K562 (cell line): ENCODE measurements around the gene KIF24. TPM values are rescaled to one million over a fixed set of nuclear protein-coding genes. Genes with fewer than 3 reads are reported as not detected.

Source experiments
- ATF1 ChIP-seq, 2 experiments: fragments of 450-650 bp in 1 of 2; IDR thresholded peaks; 2 replicates each; pipeline ENCODE4 v1.6.1; 2016; ENCODE audit warnings: missing compliant biosample characterization in 1 of 2, missing genetic modification characterization in 1 of 2
- HDAC8 ChIP-seq: fragments of 450-650 bp; IDR thresholded peaks from 2 replicates; pipeline ENCODE4 v1.6.1; 2016; ENCODE audit warnings: mild to moderate bottlenecking, missing genetic modification characterization, moderate library complexity, missing compliant biosample characterization
- MYNN ChIP-seq, 2 experiments: sonication (generic); formaldehyde crosslinking in 1 of 2; IDR thresholded peaks; 2 replicates each; pipeline versions ENCODE4 v1.5.0 to v1.6.1; 2016 to 2020; ENCODE audit warnings: antibody characterized with exemption in 1 of 2, missing genetic modification reagents in 1 of 2
- NFIC ChIP-seq: fragments of 450-650 bp; IDR thresholded peaks from 2 replicates; pipeline ENCODE4 v1.6.1; 2017; ENCODE audit warnings: mild to moderate bottlenecking, inconsistent platforms
- PHF21A ChIP-seq: fragments of 450-650 bp; IDR thresholded peaks from 2 replicates; pipeline ENCODE4 v1.6.1; 2017; ENCODE audit warnings: low read depth, borderline replicate concordance
- ZKSCAN1 ChIP-seq: fragments of 150-350 bp; IDR thresholded peaks from 2 replicates; pipeline ENCODE4 v1.6.1; 2016; ENCODE audit warnings: low read depth, low read length
- ZNF143 ChIP-seq: sonication (generic); formaldehyde crosslinking; IDR thresholded peaks from 2 replicates; pipeline ENCODE4 v1.9.0; 2022; ENCODE audit warnings: mild to moderate bottlenecking, missing genetic modification reagents
- ZNF384 ChIP-seq: IDR thresholded peaks from 2 replicates; pipeline ENCODE4 v1.6.1; 2012; ENCODE audit warnings: low read depth, low read length, improper control_type of control experiment
- polyA plus RNA-seq, 8 experiments: library from polyadenylated mRNA; depleted of rRNA in 4 of 8; stranded (reverse) in 5 of 8; unstranded in 3 of 8; fragments of >200 nt; fragmentation: Nextera tagmentation in 2 of 8; fragmentation: Illumina TruSeq in 1 of 8; extraction: Ambion mirVana in 2 of 8; extraction: Trizol in 1 of 8; gene quantifications; 2 replicates each; pipeline versions ENCODE4 v1.2.1 to v1.2.3, GENCODE V29; 2011 to 2014; ENCODE audit warnings: inconsistent platforms in 1 of 8, missing spikeins in 1 of 8
- total RNA-seq, 7 experiments: library from RNA; depleted of rRNA in 6 of 7; stranded (reverse); fragments of >200 nt in 6 of 7; fragmentation: Illumina TruSeq in 2 of 7; extraction: Trizol in 2 of 7; gene quantifications; 2 replicates each; pipeline versions ENCODE4 v1.2.1 to v1.2.3, GENCODE V29; 2011 to 2021; ENCODE audit warnings: low replicate concordance in 1 of 7
- TF ChIP-seq, protein P1 (sequence below): fragments of 200-800 bp; sonication (Bioruptor generic); IDR thresholded peaks from 2 replicates; pipeline ENCODE4 v1.6.1; 2017; ENCODE audit warnings: missing genetic modification characterization, missing compliant biosample characterization
- TF ChIP-seq, protein P2 (sequence below): IDR thresholded peaks from 2 replicates; pipeline ENCODE4 v1.6.1; 2016; ENCODE audit warnings: missing genetic modification characterization, missing compliant biosample characterization
- TF ChIP-seq, protein P3 (sequence below): fragments of 250-450 bp; sonication (Bioruptor Pico); IDR thresholded peaks from 2 replicates; pipeline ENCODE4 v1.8.0; 2022; ENCODE audit warnings: moderate library complexity, mild to moderate bottlenecking, inconsistent platforms
- TF ChIP-seq, protein P4 (sequence below), 2 experiments: IDR thresholded peaks; 2 replicates each; pipeline ENCODE4 v1.6.1; 2011; ENCODE audit warnings: borderline replicate concordance in 1 of 2, control low read depth in 1 of 2, low read depth in 1 of 2, low read length in 1 of 2, mild to moderate bottlenecking in 1 of 2, mixed read lengths in 1 of 2, moderate library complexity in 1 of 2; ENCODE audit not compliant: insufficient read depth in 1 of 2, insufficient read length in 1 of 2, poor library complexity in 1 of 2, severe bottlenecking in 1 of 2; ENCODE audit errors: extremely low read depth in 1 of 2
- TF ChIP-seq, protein P5 (sequence below): fragments of 450-650 bp; IDR thresholded peaks from 2 replicates; pipeline ENCODE4 v1.6.1; 2016; ENCODE audit warnings: low read depth

KIF24 gene
- total and polyA plus RNA-seq, 9 of the 15 experiments (the other 6 are each of a cell fraction or from before 2014, with no cell fraction given), result 0.63 to 5.8 (median 4.4) TPM

DNA sequence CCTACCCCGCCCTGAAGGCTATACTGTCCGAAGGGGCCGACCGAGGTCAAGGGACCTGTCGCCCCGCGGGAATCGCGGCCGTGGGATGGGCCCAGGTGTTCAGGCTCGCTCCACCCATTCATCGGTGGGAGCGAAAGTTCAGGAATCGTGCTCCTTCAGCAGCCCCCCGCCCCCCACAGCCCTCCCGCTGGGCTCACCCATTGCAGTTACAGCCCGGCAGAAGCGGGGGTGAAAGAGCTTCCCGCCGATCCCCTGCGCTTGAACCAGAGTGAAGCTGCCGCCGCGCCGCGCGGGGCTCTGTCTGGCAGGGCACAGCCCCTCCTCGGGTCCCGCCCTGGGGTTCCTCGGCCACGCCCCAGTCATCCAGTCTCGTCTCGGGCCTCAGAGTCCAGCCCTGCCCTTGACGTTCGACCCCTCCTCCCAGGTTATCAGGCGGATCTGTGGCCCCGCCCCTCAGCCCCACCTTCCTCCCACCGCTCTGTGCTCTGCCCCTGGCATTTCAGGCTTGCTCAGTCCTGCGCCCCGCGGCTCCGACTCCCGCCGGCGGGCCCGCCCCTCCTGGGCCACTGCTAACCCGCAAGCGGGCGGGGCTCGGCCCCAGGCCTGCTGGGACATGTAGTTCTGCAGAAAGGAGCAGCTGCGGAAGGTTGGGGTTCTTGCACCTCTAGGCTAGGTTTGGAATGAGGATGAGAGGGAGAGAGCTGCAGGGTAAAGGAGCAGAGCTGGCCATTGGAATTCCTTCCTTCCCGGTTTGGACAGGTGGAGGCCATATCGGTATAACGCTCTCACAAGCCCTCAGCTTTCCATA lies 47.7 kb upstream of the KIF24 start, which contains the start of gene MYORG (continued):
- TF ChIP-seq, protein P1, sequence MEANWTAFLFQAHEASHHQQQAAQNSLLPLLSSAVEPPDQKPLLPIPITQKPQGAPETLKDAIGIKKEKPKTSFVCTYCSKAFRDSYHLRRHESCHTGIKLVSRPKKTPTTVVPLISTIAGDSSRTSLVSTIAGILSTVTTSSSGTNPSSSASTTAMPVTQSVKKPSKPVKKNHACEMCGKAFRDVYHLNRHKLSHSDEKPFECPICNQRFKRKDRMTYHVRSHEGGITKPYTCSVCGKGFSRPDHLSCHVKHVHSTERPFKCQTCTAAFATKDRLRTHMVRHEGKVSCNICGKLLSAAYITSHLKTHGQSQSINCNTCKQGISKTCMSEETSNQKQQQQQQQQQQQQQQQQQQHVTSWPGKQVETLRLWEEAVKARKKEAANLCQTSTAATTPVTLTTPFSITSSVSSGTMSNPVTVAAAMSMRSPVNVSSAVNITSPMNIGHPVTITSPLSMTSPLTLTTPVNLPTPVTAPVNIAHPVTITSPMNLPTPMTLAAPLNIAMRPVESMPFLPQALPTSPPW (CRISPR knock-in tag), result peak; percentile 95
- TF ChIP-seq ZNF384, result no peak
- TF ChIP-seq ZNF143, result peak; percentile 93
- no peak for TF ChIP-seq PHF21A
- TF ChIP-seq, protein P2, sequence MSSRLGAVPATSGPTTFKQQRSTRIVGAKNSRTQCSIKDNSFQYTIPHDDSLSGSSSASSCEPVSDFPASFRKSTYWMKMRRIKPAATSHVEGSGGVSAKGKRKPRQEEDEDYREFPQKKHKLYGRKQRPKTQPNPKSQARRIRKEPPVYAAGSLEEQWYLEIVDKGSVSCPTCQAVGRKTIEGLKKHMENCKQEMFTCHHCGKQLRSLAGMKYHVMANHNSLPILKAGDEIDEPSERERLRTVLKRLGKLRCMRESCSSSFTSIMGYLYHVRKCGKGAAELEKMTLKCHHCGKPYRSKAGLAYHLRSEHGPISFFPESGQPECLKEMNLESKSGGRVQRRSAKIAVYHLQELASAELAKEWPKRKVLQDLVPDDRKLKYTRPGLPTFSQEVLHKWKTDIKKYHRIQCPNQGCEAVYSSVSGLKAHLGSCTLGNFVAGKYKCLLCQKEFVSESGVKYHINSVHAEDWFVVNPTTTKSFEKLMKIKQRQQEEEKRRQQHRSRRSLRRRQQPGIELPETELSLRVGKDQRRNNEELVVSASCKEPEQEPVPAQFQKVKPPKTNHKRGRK (tag), result no peak
- no peak for TF ChIP-seq ZKSCAN1
- TF ChIP-seq NFIC, result no peak
- TF ChIP-seq, protein P3, sequence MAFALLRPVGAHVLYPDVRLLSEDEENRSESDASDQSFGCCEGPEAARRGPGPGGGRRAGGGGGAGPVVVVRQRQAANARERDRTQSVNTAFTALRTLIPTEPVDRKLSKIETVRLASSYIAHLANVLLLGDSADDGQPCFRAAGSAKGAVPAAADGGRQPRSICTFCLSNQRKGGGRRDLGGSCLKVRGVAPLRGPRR, result no peak
- TF ChIP-seq MYNN (IDR thresholded peaks at IDR 0.05), result 0 out of 2 replicates have a peak, but pooled peaks have one; percentile 50
- no peak for TF ChIP-seq MYNN (CRISPR knock-in tag; IDR thresholded peaks at IDR 0.05)
- no peak for TF ChIP-seq HDAC8 (tag)
- TF ChIP-seq, protein P4, sequence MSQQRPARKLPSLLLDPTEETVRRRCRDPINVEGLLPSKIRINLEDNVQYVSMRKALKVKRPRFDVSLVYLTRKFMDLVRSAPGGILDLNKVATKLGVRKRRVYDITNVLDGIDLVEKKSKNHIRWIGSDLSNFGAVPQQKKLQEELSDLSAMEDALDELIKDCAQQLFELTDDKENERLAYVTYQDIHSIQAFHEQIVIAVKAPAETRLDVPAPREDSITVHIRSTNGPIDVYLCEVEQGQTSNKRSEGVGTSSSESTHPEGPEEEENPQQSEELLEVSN (IDR thresholded peaks at IDR 0.05; ENCODE audit: borderline replicate concordance in 1 of 2, extremely low read depth in 1 of 2, insufficient read depth in 1 of 2, insufficient read length in 1 of 2, low read depth in 1 of 2, low read length in 1 of 2, poor library complexity in 1 of 2, severe bottlenecking in 1 of 2), result peak in 1 of 2 experiments; percentile 20
- TF ChIP-seq ATF1 (CRISPR knock-in tag; IDR thresholded peaks at IDR 0.05), result no peak
- peak; percentile 65 for TF ChIP-seq ATF1 (tag; IDR thresholded peaks at IDR 0.05)
- TF ChIP-seq, protein P5, sequence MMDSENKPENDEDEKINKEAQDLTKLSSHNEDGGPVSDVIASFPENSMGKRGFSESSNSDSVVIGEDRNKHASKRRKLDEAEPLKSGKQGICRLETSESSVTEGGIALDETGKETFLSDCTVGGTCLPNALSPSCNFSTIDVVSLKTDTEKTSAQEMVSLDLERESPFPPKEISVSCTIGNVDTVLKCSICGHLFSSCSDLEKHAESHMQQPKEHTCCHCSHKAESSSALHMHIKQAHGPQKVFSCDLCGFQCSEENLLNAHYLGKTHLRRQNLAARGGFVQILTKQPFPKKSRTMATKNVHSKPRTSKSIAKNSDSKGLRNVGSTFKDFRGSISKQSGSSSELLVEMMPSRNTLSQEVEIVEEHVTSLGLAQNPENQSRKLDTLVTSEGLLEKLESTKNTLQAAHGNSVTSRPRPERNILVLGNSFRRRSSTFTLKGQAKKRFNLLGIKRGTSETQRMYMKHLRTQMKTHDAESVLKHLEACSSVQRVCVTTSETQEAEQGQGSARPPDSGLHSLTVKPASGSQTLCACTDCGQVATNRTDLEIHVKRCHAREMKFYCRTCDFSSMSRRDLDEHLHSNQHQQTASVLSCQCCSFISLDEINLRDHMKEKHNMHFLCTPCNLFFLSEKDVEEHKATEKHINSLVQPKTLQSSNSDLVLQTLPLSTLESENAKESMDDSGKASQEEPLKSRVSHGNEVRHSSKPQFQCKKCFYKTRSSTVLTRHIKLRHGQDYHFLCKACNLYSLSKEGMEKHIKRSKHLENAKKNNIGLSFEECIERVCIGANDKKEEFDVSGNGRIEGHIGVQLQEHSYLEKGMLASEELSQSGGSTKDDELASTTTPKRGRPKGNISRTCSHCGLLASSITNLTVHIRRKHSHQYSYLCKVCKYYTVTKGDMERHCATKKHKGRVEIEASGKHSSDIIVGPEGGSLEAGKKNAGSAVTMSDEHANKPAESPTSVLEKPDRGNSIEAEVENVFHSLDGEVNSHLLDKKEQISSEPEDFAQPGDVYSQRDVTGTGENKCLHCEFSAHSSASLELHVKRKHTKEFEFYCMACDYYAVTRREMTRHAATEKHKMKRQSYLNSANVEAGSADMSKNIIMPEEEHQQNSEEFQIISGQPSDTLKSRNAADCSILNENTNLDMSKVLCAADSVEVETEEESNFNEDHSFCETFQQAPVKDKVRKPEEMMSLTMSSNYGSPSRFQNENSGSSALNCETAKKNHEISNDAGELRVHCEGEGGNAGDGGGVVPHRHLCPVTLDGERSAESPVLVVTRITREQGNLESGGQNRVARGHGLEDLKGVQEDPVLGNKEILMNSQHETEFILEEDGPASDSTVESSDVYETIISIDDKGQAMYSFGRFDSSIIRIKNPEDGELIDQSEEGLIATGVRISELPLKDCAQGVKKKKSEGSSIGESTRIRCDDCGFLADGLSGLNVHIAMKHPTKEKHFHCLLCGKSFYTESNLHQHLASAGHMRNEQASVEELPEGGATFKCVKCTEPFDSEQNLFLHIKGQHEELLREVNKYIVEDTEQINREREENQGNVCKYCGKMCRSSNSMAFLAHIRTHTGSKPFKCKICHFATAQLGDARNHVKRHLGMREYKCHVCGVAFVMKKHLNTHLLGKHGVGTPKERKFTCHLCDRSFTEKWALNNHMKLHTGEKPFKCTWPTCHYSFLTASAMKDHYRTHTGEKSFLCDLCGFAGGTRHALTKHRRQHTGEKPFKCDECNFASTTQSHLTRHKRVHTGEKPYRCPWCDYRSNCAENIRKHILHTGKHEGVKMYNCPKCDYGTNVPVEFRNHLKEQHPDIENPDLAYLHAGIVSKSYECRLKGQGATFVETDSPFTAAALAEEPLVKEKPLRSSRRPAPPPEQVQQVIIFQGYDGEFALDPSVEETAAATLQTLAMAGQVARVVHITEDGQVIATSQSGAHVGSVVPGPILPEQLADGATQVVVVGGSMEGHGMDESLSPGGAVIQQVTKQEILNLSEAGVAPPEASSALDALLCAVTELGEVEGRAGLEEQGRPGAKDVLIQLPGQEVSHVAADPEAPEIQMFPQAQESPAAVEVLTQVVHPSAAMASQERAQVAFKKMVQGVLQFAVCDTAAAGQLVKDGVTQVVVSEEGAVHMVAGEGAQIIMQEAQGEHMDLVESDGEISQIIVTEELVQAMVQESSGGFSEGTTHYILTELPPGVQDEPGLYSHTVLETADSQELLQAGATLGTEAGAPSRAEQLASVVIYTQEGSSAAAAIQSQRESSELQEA, result no peak
